Measurements from ENCODE around the gene DEFB131B. TPM values are rescaled to one million over a fixed set of nuclear protein-coding genes. Genes with fewer than 3 reads are reported as not detected.
A peak's percentile ranks its signal among the peaks of the same experiment; 100 is the strongest.

Gene DEFB131B
- total and polyA plus RNA-seq, 9 of the 15 experiments (the other 6 are each of a cell fraction or from before 2014, with no cell fraction given) = not detected

- 0 out of 2 replicates have a peak, but pooled peaks have one; percentile 21 for TF ChIP-seq SOX6 (IDR thresholded peaks at IDR 0.05)
- no peak for TF ChIP-seq ZNF561 (CRISPR knock-in tag; conservative IDR thresholded peaks at IDR 0.05)
- TF ChIP-seq FIP1L1 (IDR thresholded peaks at IDR 0.05; ENCODE audit: low read depth, low read length, poor library complexity, severe bottlenecking) = no peak
- TF ChIP-seq ZNF280A (IDR thresholded peaks at IDR 0.05; ENCODE audit: low read depth, partially characterized antibody) = no peak
- no peak for TF ChIP-seq RREB1 (CRISPR knock-in tag; IDR thresholded peaks at IDR 0.05)
- TF ChIP-seq POLR2AphosphoS5 (IDR thresholded peaks at IDR 0.05; ENCODE audit: control insufficient read depth, insufficient read depth, low read depth, low read length) = peak; percentile 85; the same call in 1 of the 2 replicates
- no peak; the same call in 1 of the 2 replicates for TF ChIP-seq ERF (CRISPR knock-in tag; IDR thresholded peaks at IDR 0.05)
- TF ChIP-seq ILK (tag; IDR thresholded peaks at IDR 0.05; ENCODE audit: borderline replicate concordance, low read depth) = no peak
- no peak for TF ChIP-seq BRD4 (IDR thresholded peaks at IDR 0.05)
- no peak for TF ChIP-seq DNMT1 (IDR thresholded peaks at IDR 0.05)
- TF ChIP-seq HMGN3 (IDR thresholded peaks at IDR 0.05; ENCODE audit: borderline replicate concordance, extremely low read depth, insufficient read length, low read depth, low read length) = no peak
- no peak for TF ChIP-seq ZNF354B (CRISPR knock-in tag; IDR thresholded peaks at IDR 0.05)
- peak; percentile 82 for TF ChIP-seq RBFOX2 (IDR thresholded peaks at IDR 0.05; ENCODE audit: low read depth, low read length)
- no peak for TF ChIP-seq E2F5 (CRISPR knock-in tag; IDR thresholded peaks at IDR 0.05)
- TF ChIP-seq MCM5 (IDR thresholded peaks at IDR 0.05; ENCODE audit: low read depth) = no peak
- TF ChIP-seq KAT8 (IDR thresholded peaks at IDR 0.05; ENCODE audit: low read depth) = no peak
- TF ChIP-seq PTRF (tag; IDR thresholded peaks at IDR 0.05) = no peak
- TF ChIP-seq E2F4 (CRISPR knock-in tag; IDR thresholded peaks at IDR 0.05; ENCODE audit: low read depth) = peak; percentile 62; the same call in 1 of the 2 replicates
These were observed 50.6 kb downstream of the DEFB131B start, which contains the start of gene RNF121 (continued) for GRCh38 chr11:71928737-71929443.

Measured in K562 (cell line).